K562 (cell line): ENCODE measurements around the gene CCDC92. TPM values are rescaled to one million over a fixed set of nuclear protein-coding genes. Genes with fewer than 3 reads are reported as not detected.

Experiments
- ATAC-seq: fragments of 200-7000 bp; cut with Tn5 transposase; 3 replicates; pipeline ENCODE4 v1.9.1; 2020; ENCODE audit warnings: moderate library complexity
- BruUV-seq: library from RNA; stranded (reverse); fragments of 400-500 nt; replicated peaks from 2 replicates; lab custom pipeline; 2021; lab: Mats Ljungman, UMichigan
- CTCF ChIA-PET: fragments of 300-600 bp; formaldehyde crosslinking; extraction: SDS; loops from one replicate; lab custom pipeline; 2021; ENCODE audit warnings: low intra/inter-chr PET ratio; lab: Yijun Ruan, JAX
- POLR2A ChIA-PET: fragments of 300-600, 350-650 bp; sonication (Branson Sonifier 250); formaldehyde crosslinking; extraction: SDS; loops from one replicate; lab custom pipeline; 2021; ENCODE audit warnings: antibody characterized with exemption, inconsistent platforms; lab: Yijun Ruan, JAX
- DNase-seq, 4 experiments: peaks; one replicate each; pipeline versions ENCODE4 v3.0.0 to v3.0.0-alpha.2; 2011 to 2018; ENCODE audit warnings: low spot score in 3 of 4, mixed read lengths in 3 of 4; ENCODE audit errors: extremely low read depth in 1 of 4
- FAIRE-seq: peaks from 2 replicates; lab custom pipeline; 2011; peaks lifted over from hg19 to GRCh38; lab: Jason Lieb, UNC
- H2AFZ ChIP-seq: 2 replicates; pipeline ENCODE4 v1.6.0; 2011; ENCODE audit warnings: low read depth, low read length, control low read depth, inconsistent platforms
- H3K27ac ChIP-seq: fragments of 200-600 bp; 3 replicates; pipeline ENCODE4 v1.8.0; 2011; ENCODE audit warnings: low read depth, mild to moderate bottlenecking, control low read depth, inconsistent platforms, low read length, moderate library complexity, mixed read lengths; ENCODE audit errors: extremely low read depth
- H3K27me3 ChIP-seq, 2 experiments: fragments of 300-600 bp in 1 of 2; 2 replicates in 1 of 2; 3 replicates in 1 of 2; pipeline versions ENCODE4 v1.6.0 to v1.8.0; 2011; ENCODE audit warnings: inconsistent platforms in 2 of 2, low read length in 2 of 2, mild to moderate bottlenecking in 1 of 2, mixed read lengths in 1 of 2, moderate library complexity in 1 of 2; ENCODE audit not compliant: control insufficient read depth in 2 of 2, insufficient read depth in 2 of 2
- H3K36me3 ChIP-seq: fragments of 300-600 bp; 3 replicates; pipeline ENCODE4 v1.8.0; 2011; ENCODE audit warnings: mild to moderate bottlenecking, low read length, inconsistent platforms; ENCODE audit not compliant: control insufficient read depth, insufficient read depth
- H3K4me1 ChIP-seq, 2 experiments: fragments of 200-600 bp in 1 of 2; replicated peaks in 1 of 2; 2 replicates in 1 of 2; 3 replicates in 1 of 2; pipeline versions ENCODE4 v1.5.1 to v1.8.0; 2011; ENCODE audit warnings: inconsistent platforms in 2 of 2, low read length in 2 of 2, mild to moderate bottlenecking in 1 of 2, mixed read lengths in 1 of 2, moderate library complexity in 1 of 2; ENCODE audit not compliant: control insufficient read depth in 2 of 2, insufficient read depth in 2 of 2
- H3K4me2 ChIP-seq: 2 replicates; pipeline ENCODE4 v1.6.1; 2011; ENCODE audit warnings: low read length, control low read depth, inconsistent platforms, mixed read lengths; ENCODE audit not compliant: insufficient read depth
- H3K4me3 ChIP-seq: fragments of 200-600 bp; sonication (generic), shearing (Covaris generic); 2 replicates; pipeline ENCODE4 v1.5.1; 2016; ENCODE audit warnings: control low read depth, inconsistent platforms
- H3K79me2 ChIP-seq: fragments of 200-600 bp; 3 replicates; pipeline ENCODE4 v1.8.0; 2011; ENCODE audit warnings: low read length, inconsistent platforms; ENCODE audit not compliant: control insufficient read depth, insufficient read depth
- H3K9ac ChIP-seq, 2 experiments: 2 replicates each; pipeline versions ENCODE4 v1.6.0 to v1.6.1; 2011; ENCODE audit warnings: low read depth in 2 of 2, low read length in 2 of 2, control low read depth in 1 of 2, inconsistent platforms in 1 of 2, mild to moderate bottlenecking in 1 of 2, mixed read lengths in 1 of 2; ENCODE audit not compliant: insufficient read depth in 1 of 2
- H3K9me1 ChIP-seq: one replicate; pipeline ENCODE4 v1.6.0; 2011; ENCODE audit warnings: inconsistent platforms, mild to moderate bottlenecking, low read length, moderate library complexity; ENCODE audit not compliant: control insufficient read depth, insufficient read depth
- H3K9me3 ChIP-seq: replicated peaks from 2 replicates; pipeline ENCODE4 v1.5.1; 2011; ENCODE audit warnings: low read depth, low read length, inconsistent platforms; ENCODE audit not compliant: control insufficient read depth, insufficient read depth
- H4K20me1 ChIP-seq: replicated peaks from 2 replicates; pipeline ENCODE4 v1.6.1; 2011; ENCODE audit warnings: low read length, inconsistent platforms, mixed read lengths; ENCODE audit not compliant: control insufficient read depth, insufficient read depth
- CREB1 ChIP-seq, 2 experiments: sonication (generic) in 1 of 2; formaldehyde crosslinking in 1 of 2; IDR thresholded peaks; 2 replicates each; pipeline versions ENCODE4 v1.6.1 to v1.8.0; 2012 to 2022; ENCODE audit warnings: inconsistent platforms in 1 of 2, mild to moderate bottlenecking in 1 of 2, missing genetic modification reagents in 1 of 2, moderate library complexity in 1 of 2
- GTF2F1 ChIP-seq: IDR thresholded peaks from 2 replicates; pipeline ENCODE4 v1.6.1; 2011; ENCODE audit warnings: low read depth, low read length, improper control_type of control experiment
- HCFC1 ChIP-seq: IDR thresholded peaks from 2 replicates; pipeline ENCODE4 v1.6.1; 2012; ENCODE audit warnings: low read depth, low read length, improper control_type of control experiment
- ID3 ChIP-seq, 2 experiments: fragments of 250-450 bp in 1 of 2; fragments of 450-650 bp in 1 of 2; sonication (Bioruptor Pico) in 1 of 2; IDR thresholded peaks; 2 replicates each; pipeline versions ENCODE4 v1.6.1 to v1.8.0; 2016 to 2021; ENCODE audit warnings: mild to moderate bottlenecking in 2 of 2, moderate library complexity in 2 of 2, missing compliant biosample characterization in 1 of 2, missing genetic modification characterization in 1 of 2
- PRPF4 ChIP-seq: fragments of 200-400 bp; formaldehyde crosslinking; IDR thresholded peaks from one replicate; pipeline ENCODE4 v1.6.1; 2017; ENCODE audit warnings: low read length, low read depth, mild to moderate bottlenecking; ENCODE audit not compliant: insufficient read depth, poor library complexity, severe bottlenecking
- TSHZ1 ChIP-seq: fragments of 250-450 bp; sonication (Bioruptor Pico); IDR thresholded peaks from 2 replicates; pipeline ENCODE4 v1.4.0; 2020; ENCODE audit warnings: mild to moderate bottlenecking, moderate library complexity
- ZBTB49 ChIP-seq: sonication (generic); formaldehyde crosslinking; IDR thresholded peaks from 2 replicates; pipeline ENCODE4 v1.8.0; 2022; ENCODE audit warnings: missing genetic modification reagents, mild to moderate bottlenecking, borderline replicate concordance
- ZNF274 ChIP-seq: IDR thresholded peaks from 2 replicates; pipeline ENCODE4 v1.6.1; 2011; ENCODE audit warnings: low read depth, mild to moderate bottlenecking, low read length, moderate library complexity, borderline replicate concordance
- ZNF277 ChIP-seq: fragments of 250-450 bp; sonication (Bioruptor Pico); IDR thresholded peaks from 2 replicates; pipeline ENCODE4 v1.8.0; 2022; ENCODE audit warnings: inconsistent platforms, mild to moderate bottlenecking, moderate library complexity, borderline replicate concordance
- ZNF431 ChIP-seq: sonication (generic); formaldehyde crosslinking; IDR thresholded peaks from 2 replicates; pipeline ENCODE4 v1.8.0; 2022; ENCODE audit warnings: mild to moderate bottlenecking, missing genetic modification reagents
- ZNF717 ChIP-seq: fragments of 250-450 bp; sonication (Bioruptor Pico); IDR thresholded peaks from 2 replicates; pipeline ENCODE4 v1.5.0; 2021
- WGBS: fragments of 100-300 bp; shearing (Covaris generic); methylation state at CpG from one replicate; pipeline ENCODE4 v1.1.6; 2016; ENCODE audit warnings: low coverage, mixed read lengths; ENCODE audit not compliant: insufficient coverage; ENCODE audit errors: missing lambda C conversion rate; 5-methylcytosine and 5-hydroxymethylcytosine counted together
- in situ Hi-C: fragments of 300-500 bp; cut with MboI; formaldehyde crosslinking; loops from 4 replicates; pipeline ENCODE4 v1.15.0; 2018; ENCODE audit warnings: inconsistent platforms, mixed read lengths
- intact Hi-C: fragments of 100-400 bp; cut with micrococcal nuclease; formaldehyde crosslinking; loops from 2 replicates; pipeline ENCODE4 v1.14.2; 2022
- polyA plus RNA-seq, 8 experiments: library from polyadenylated mRNA; depleted of rRNA in 4 of 8; stranded (reverse) in 5 of 8; unstranded in 3 of 8; fragments of >200 nt; fragmentation: Nextera tagmentation in 2 of 8; fragmentation: Illumina TruSeq in 1 of 8; extraction: Ambion mirVana in 2 of 8; extraction: Trizol in 1 of 8; gene quantifications; 2 replicates each; pipeline versions ENCODE4 v1.2.1 to v1.2.3, GENCODE V29; 2011 to 2014; ENCODE audit warnings: inconsistent platforms in 1 of 8, missing spikeins in 1 of 8
- total RNA-seq, 7 experiments: library from RNA; depleted of rRNA in 6 of 7; stranded (reverse); fragments of >200 nt in 6 of 7; fragmentation: Illumina TruSeq in 2 of 7; extraction: Trizol in 2 of 7; gene quantifications; 2 replicates each; pipeline versions ENCODE4 v1.2.1 to v1.2.3, GENCODE V29; 2011 to 2021; ENCODE audit warnings: low replicate concordance in 1 of 7

CCDC92 gene
- total and polyA plus RNA-seq, 9 of the 15 experiments (the other 6 are each of a cell fraction or from before 2014, with no cell fraction given): 0.27 to 5.9 (median 2.1) TPM

DNA sequence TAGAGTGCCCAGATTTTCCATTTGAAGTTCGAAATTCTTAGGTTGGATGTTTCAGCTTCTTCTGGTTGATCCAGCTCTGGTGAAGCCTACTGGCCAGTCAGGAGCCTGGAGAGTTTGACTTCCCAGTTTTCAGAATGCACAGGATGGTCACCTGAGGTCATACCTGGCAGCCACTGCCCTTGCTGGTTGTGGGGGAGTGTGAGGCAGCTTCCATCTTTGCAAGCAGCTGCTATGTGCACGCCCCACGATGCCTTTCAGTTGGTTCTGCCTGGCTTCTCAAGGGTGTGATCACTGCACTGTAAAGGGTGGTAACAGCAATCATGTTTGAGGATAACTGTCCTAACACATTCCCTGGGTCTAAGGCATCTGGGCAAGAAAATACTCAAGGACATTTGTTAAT lies 15.4 kb downstream of the CCDC92 start:
- Histone ChIP-seq H3K36me3 (no peaks in the 10 kb centered on the region), H3K4me2 (no peak overlapping the region), H3K79me2 (no peaks in the 10 kb centered on the region), H3K9ac (no peak overlapping the region), H3K9me1 (no peaks in the 10 kb centered on the region), H4K20me1 (no peaks in the 10 kb centered on the region), H3K4me3 (no peak overlapping the region), H3K4me1 (no peaks in the 10 kb centered on the region; a peak in 1 of 5 replicates), H2AFZ (no peak overlapping the region), H3K27me3 (no peaks in the 10 kb centered on the region), H3K9me3 (no peaks in the 10 kb centered on the region), H3K27ac (no peak overlapping the region)
- WGBS: 10% methylated on average over 3 of the region's 3 CpGs
- FAIRE-seq: no peak
- no TSS peak for BruUV-seq
- ChIA-PET POLR2A (interaction anchor here (3.6 kb wide), 1 partner anchor 8 kb away, joined by 16 read pairs; no protein-coding TSS in a partner anchor), CTCF (no interaction called here)
- DNase-seq: no peak
- in situ Hi-C loops: no loop called here
- ATAC-seq: 0 out of 3 replicates have a peak, but pooled peaks have one; percentile 19
- intact Hi-C loops: no loop called here
- TF ChIP-seq PRPF4: no peak
- no peak for TF ChIP-seq ID3 (CRISPR knock-in tag; IDR thresholded peaks at IDR 0.05)
- no peak for TF ChIP-seq ID3 (tag; IDR thresholded peaks at IDR 0.05)
- no peak for TF ChIP-seq ZNF274
- no peak for TF ChIP-seq ZNF277 (CRISPR knock-in tag)
- TF ChIP-seq TSHZ1: no peak
- TF ChIP-seq ZNF717 (CRISPR knock-in tag): no peak
- TF ChIP-seq CREB1 (IDR thresholded peaks at IDR 0.05): no peak
- no peak for TF ChIP-seq CREB1 (CRISPR knock-in tag; IDR thresholded peaks at IDR 0.05)
- TF ChIP-seq HCFC1: no peak
- TF ChIP-seq ZBTB49: no peak
- TF ChIP-seq GTF2F1: no peak
- TF ChIP-seq ZNF431 (CRISPR knock-in tag): no peak
